ENCODE measurements around the gene ARHGEF39. TPM values are rescaled to one million over a fixed set of nuclear protein-coding genes. Genes with fewer than 3 reads are reported as not detected.
A peak's percentile ranks its signal among the peaks of the same experiment; 100 is the strongest.

The ARHGEF39 gene
- total RNA-seq, 1 donor from 2014 or later: 10.4 TPM

- H3K9me3 Mint-ChIP-seq (ENCODE audit: low read depth): no peaks in the 10 kb centered on the region
- DNase-seq (ENCODE audit: low spot score, unreplicated experiment): no peak
- TF ChIP-seq, protein P1, sequence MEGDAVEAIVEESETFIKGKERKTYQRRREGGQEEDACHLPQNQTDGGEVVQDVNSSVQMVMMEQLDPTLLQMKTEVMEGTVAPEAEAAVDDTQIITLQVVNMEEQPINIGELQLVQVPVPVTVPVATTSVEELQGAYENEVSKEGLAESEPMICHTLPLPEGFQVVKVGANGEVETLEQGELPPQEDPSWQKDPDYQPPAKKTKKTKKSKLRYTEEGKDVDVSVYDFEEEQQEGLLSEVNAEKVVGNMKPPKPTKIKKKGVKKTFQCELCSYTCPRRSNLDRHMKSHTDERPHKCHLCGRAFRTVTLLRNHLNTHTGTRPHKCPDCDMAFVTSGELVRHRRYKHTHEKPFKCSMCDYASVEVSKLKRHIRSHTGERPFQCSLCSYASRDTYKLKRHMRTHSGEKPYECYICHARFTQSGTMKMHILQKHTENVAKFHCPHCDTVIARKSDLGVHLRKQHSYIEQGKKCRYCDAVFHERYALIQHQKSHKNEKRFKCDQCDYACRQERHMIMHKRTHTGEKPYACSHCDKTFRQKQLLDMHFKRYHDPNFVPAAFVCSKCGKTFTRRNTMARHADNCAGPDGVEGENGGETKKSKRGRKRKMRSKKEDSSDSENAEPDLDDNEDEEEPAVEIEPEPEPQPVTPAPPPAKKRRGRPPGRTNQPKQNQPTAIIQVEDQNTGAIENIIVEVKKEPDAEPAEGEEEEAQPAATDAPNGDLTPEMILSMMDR (IDR thresholded peaks at IDR 0.05; ENCODE audit: unreplicated experiment): no peak
- H3K36me3 Mint-ChIP-seq (ENCODE audit: insufficient read depth): no peaks in the 10 kb centered on the region
- peak overlapping the region; percentile 44 for H3K27ac Mint-ChIP-seq
- peaks cover 5% of the 10 kb centered on the region for H3K4me1 Mint-ChIP-seq (ENCODE audit: low read depth)
- peak overlapping the region; percentile 79 for H3K4me3 Mint-ChIP-seq (ENCODE audit: low read depth)
- peaks cover 13% of the 10 kb centered on the region for H3K27me3 Mint-ChIP-seq
Observed at GRCh38 chr9:35691334-35691650, 26.3 kb upstream of the ARHGEF39 start.

DNA sequence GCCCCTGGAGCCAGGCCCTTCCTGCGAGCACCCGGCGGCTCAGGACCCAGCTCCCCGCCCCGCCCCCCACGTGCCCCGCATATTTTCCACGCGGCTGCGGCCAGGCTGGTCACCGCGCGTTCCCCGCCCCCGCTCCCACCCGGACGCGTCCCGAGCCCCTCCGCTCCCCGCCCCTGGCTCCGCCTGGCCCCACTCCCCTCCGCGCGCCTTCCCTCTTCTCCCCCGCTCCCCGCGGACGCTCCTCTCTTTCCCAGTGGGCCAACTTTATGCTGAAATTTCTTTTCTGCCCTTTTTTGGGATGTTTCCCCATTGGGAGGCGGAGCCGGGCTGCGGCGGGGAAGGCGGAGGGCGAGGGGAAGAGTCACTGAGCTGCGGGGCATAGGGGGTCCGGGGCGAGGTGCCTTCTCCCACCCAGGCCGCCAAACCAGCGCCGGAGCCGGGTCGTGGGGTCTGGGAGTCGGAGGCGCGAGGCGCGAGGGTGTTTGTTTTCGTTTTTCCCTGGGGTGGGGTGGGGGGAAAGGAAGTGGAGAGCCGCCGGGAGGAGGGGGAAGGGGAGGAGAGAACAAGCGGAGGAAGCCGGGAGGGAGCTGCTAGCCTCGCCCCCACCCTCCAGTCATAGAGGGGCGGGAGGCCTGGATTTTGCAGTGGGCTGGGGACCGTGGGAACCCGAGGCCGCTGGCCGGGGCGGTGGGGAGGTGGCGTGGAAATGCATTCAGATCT lies 25.8 kb upstream of the ARHGEF39 start:
- H3K36me3 Mint-ChIP-seq (ENCODE audit: insufficient read depth): no peaks in the 10 kb centered on the region
- DNase-seq (ENCODE audit: low spot score, unreplicated experiment): peak; percentile 23

GRCh38 chr9:35690294-35690613 lies 25.3 kb upstream of the ARHGEF39 start:
- DNase-seq (ENCODE audit: low spot score, unreplicated experiment): no peak
- H3K27me3 Mint-ChIP-seq: peaks cover 13% of the 10 kb centered on the region
- peaks cover 5% of the 10 kb centered on the region for H3K4me1 Mint-ChIP-seq (ENCODE audit: low read depth)
- no peaks in the 10 kb centered on the region for H3K9me3 Mint-ChIP-seq (ENCODE audit: low read depth)
- TF ChIP-seq, protein P1 (IDR thresholded peaks at IDR 0.05; ENCODE audit: unreplicated experiment): no peak
- no peak overlapping the region for H3K27ac Mint-ChIP-seq
- H3K36me3 Mint-ChIP-seq (ENCODE audit: insufficient read depth): no peaks in the 10 kb centered on the region
- peak overlapping the region; percentile 79 for H3K4me3 Mint-ChIP-seq (ENCODE audit: low read depth)

More for the DNA sequence above, 25.8 kb upstream of the ARHGEF39 start:
- H3K9me3 Mint-ChIP-seq (ENCODE audit: low read depth): no peaks in the 10 kb centered on the region
- H3K4me1 Mint-ChIP-seq (ENCODE audit: low read depth): peaks cover 5% of the 10 kb centered on the region
- TF ChIP-seq, protein P1 (IDR thresholded peaks at IDR 0.05; ENCODE audit: unreplicated experiment): no peak
- peak overlapping the region; percentile 44 for H3K27ac Mint-ChIP-seq
- H3K4me3 Mint-ChIP-seq (ENCODE audit: low read depth): peak overlapping the region; percentile 79
- peaks cover 13% of the 10 kb centered on the region for H3K27me3 Mint-ChIP-seq

DNA sequence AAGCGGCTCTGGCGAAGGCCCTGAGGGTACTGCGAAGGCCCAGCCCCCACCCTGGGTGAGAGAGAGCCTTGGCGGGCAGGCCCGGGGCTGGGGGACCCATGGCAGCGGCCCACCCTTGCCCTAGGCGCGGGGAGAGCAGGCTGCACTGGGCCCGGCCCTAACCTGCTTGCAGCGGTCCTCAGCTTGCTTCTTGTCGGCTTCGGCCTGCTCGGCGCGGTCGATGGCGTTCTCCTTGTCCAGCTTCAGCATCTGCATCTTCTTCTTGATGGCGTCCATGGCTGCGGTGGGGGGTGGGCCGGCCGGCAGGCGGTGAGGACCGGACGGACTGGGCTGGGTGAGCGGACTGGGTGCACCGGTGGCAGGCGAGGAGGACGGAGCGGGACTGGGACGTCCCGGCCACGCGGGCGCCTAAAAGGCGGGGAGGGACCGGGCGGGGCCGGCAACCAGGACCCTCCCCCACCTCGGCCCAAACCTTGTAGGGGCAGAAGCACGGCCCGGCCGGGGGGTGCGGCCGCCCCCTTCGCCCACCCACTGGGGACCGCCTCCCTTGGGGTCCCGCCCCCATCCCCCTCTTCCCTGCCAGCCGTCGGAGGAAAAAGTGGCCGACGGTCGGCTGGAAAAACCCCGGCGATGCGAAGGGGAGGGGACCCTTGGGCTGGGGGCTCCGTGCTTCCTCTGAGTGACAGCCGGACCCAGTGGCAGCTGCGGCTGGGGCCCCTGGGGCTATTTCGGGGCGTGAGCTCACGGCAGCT lies 24.7 kb upstream of the ARHGEF39 start, which contains the start of gene TPM2:
TSS of gene TPM2 (minus strand) at position 384 of the 752 bp plus-strand sequence. CDS start at position 276, 108 bp downstream.
- H3K4me3 Mint-ChIP-seq (ENCODE audit: low read depth): peak within 1 kb of the TSS; percentile 79
- TF ChIP-seq, protein P1 (IDR thresholded peaks at IDR 0.05; ENCODE audit: unreplicated experiment): no peak
- DNase-seq (ENCODE audit: low spot score, unreplicated experiment): peak; percentile 18
- no peaks in the 10 kb centered on the region for H3K9me3 Mint-ChIP-seq (ENCODE audit: low read depth)
- H3K4me1 Mint-ChIP-seq (ENCODE audit: low read depth): peaks cover 5% of the 10 kb centered on the region
- peaks cover 13% of the 10 kb centered on the region for H3K27me3 Mint-ChIP-seq
- no peaks in the 10 kb centered on the region for H3K36me3 Mint-ChIP-seq (ENCODE audit: insufficient read depth)
- peak within 1 kb of the TSS; percentile 44 for H3K27ac Mint-ChIP-seq

DNA sequence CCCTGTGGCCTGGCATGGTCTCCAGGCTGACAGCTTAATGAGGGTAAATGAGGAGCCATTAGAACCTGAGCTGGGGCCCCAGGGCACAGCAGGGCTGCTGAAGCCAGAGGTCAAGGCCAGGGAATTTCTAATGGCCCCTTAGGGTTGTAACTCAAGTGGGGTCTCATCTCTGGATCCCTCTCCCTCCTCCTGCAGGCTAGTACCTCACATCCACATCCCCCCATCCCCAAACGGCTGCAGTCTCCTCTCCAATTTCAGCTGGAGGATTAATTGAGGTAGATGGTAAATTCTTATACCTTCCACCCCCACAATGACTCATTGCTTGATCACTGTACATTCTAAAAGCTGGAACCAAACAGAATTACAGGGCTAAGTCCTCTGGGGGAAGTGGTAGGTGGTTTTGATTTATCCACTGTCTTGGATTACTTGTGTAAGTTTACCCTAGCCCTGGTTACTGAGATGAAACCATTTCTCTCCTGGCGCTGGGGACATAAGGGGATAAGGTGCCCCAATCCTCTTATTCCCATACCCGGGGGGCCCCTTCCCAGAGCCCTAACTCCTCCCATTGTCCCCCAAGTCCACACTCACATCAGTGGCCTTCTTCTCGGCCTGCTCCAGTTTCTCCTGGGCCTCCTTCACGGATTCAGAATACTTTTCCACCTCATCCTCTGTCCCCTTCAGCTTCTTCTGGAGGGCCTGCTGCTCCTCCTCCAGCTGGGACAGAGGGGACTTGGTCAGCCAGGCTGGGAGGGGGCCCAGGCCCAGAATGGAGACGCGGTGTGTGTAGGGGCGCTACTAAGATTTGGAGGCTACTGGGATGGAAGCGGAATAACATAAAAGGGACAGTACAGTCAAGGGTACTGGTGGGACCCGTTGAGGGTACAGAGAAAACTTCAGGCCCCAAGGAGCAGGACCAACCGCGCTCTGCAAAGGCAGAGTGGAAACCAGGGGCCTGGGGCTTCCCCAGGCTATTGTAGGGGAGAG lies 23.9 kb upstream of the ARHGEF39 start:
- no peak for DNase-seq (ENCODE audit: low spot score, unreplicated experiment)
- peak overlapping the region; percentile 71 for H3K4me3 Mint-ChIP-seq (ENCODE audit: low read depth)
- peaks cover 13% of the 10 kb centered on the region for H3K27me3 Mint-ChIP-seq
- TF ChIP-seq, protein P1 (IDR thresholded peaks at IDR 0.05; ENCODE audit: unreplicated experiment): no peak
- H3K4me1 Mint-ChIP-seq (ENCODE audit: low read depth): peaks cover 5% of the 10 kb centered on the region
- H3K9me3 Mint-ChIP-seq (ENCODE audit: low read depth): no peaks in the 10 kb centered on the region
- H3K27ac Mint-ChIP-seq: peak overlapping the region; percentile 37
- H3K36me3 Mint-ChIP-seq (ENCODE audit: insufficient read depth): peaks cover 2% of the 10 kb centered on the region
